Measurements from ENCODE around the gene TUT1.
"Not testable (repeated sequence)": the region's sequence is repeated elsewhere in the genome, so short reads cannot be mapped to it uniquely, and the experiment has no call there.

- TF ChIP-seq CTCF (conservative IDR thresholded peaks at IDR 0.05; ENCODE audit: low read length); EZH2phosphoT487 (IDR thresholded peaks at IDR 0.05; ENCODE audit: borderline replicate concordance, low read depth, low read length): not testable (repeated sequence)
Measured at GRCh38 chr11:62561677-62562230, 29.6 kb downstream of the TUT1 start.

Data from OCI-LY7 (cell line).